SHP77 treated with DMSO at 0.1 percent for 48 hours (cell line): ENCODE results near the gene PCSK6.

Experiments
- DNase-seq: peaks from one replicate; lab custom pipeline; 2025; lab: John Stamatoyannopoulos, UW

Gene PCSK6

DNA sequence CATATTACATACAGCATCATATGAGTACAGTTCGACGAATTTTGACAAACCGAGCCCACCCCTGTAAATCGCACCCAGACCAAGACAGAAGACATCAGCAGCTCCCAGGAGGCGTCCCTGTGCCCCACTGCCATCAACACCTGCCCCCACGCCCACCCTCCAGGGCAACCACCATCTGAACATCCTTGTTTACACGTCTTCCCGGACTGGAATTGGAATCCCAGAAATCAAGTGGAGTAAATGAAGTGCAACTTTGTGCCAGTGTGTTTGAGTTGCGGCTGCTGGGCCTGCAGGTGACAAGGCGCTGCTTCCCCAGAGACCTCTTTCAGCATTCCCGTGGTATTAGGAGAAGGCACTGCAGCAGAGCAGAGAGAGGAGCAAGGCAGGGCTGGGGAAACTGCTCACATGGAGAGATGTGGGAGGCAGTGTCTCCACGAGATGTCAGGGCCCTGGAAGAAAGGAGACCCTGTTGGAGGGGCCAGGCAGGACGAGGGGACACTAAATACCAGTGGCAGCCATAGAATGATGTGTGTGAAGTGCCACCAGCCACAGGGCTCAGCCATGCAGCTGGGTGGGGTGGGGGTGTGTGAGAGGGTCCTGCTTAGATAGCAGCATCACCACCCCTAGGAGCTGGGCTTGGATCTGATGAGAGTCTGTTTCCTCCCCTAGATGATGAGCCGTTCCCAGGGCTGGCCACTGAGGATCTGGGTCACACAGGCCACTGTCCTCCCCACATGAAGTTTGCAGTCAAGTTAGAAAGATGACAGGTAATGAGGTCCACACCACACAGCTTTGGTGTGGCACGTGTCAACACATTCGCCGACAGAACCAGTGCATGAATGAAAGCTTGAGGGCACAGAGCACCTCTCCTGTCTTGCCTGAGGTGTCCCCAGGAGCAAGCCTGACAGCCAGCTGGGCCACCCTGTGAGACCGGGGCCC lies 33.4 kb upstream of the PCSK6 start:
- no peak for DNase-seq

DNA sequence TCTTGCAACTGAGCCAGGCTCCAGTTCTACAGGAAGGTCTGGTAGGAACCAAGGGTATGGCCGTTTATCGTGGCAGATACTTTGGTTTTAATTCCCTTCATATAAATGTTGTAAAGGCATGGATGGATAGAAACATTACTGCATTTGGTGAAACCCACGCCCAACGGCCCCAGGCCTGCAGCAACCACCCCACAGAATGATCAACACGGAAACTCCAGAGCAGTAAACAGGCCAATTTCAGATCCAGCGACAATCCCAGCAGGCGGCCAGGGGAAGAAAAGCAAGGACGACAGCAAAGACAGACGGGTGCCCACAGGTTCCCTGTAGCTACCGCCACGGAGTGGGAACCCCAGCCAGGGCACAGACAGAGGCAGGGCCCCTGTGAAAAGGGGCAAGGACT lies 32.6 kb upstream of the PCSK6 start:
- DNase-seq: no peak

DNA sequence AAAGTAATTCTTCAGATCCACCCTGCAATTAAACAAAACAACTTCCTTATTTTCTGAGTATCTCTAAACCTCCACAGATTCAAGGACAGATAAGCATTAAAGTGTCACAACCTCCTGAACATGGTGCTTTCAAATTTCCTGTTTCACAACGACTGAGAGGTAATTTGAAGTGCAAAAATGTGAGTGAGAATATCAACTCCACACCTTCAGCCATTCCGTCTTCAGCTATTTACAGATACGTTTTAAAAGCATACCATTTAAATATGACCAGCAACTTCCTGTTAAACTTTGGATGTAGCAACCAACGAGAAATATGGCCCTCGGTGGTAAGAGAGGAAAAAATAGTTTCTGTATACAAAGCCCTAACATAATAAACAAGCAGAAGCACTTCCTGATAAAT lies 32.1 kb upstream of the PCSK6 start:
- DNase-seq: no peak

DNA sequence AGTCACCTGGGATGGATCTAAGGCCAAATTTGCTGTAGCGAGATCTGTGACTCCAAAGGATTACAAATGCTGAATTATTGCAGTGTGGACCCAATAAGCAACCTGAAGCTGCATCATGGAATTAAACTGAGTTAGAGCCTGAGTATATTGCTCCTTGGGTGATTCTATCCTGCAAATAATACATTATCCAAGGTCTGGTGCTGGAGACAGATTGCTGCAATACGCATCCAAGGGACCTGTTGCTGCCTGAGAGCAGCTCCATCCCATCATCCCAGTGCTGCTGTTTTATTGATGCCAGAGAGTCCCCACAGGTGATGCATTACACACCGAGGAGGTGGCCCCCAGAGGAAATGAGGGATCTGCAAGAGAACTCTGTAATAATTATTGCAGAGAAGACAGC lies 31.6 kb upstream of the PCSK6 start:
- DNase-seq: no peak

- no peak for DNase-seq
Measured at GRCh38 chr15:101520395-101520794, 30.9 kb upstream of the PCSK6 start.

DNA sequence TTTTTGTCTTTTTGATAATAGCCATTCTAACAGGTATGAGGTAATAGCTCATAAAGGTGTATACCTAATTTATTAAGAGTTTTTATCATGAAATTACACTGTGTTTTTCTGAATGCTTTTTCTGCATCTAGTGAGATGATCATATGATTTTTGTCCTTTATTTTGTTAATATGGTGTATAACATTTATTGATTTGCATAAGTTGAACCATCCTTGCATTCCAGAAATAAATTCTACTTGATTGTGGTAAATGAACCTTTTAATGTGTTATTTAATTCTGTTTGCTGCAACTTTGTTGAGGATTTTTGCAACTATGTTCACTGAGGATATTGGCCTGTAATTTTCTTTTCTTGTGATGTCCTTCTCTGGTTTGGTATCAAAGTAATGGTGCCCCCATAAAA lies 28.0 kb upstream of the PCSK6 start:
- no peak for DNase-seq

DNA sequence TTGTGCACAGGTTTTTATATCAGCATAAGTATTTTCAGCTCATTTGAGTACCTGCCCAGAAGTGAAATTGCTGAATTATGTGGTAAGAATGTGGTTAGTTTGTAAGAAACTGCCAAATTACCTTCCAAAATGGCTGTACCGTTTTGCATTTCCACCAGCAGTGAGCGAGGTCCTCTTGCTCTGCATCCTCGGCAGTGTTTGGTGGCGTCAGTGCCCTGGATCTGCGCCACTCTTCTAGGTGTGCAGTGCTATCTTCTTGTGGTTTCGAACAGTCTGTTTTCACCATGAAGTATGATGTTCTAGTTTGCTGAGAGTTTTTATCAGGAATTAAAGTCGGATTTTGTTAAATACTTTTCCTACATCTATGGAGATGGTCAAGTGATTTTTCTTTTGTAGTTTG lies 24.8 kb upstream of the PCSK6 start:
- no peak for DNase-seq

- DNase-seq: no peak
Measured at GRCh38 chr15:101511717-101512116, 22.2 kb upstream of the PCSK6 start.

- DNase-seq: no peak
Measured at GRCh38 chr15:101510212-101511197, 21.0 kb upstream of the PCSK6 start.

- DNase-seq: no peak
Measured at GRCh38 chr15:101509279-101509678, 19.8 kb upstream of the PCSK6 start.

- DNase-seq: no peak
Measured at GRCh38 chr15:101506491-101506890, 17.0 kb upstream of the PCSK6 start.

GRCh38 chr15:101505610-101506337 lies 16.3 kb upstream of the PCSK6 start:
- no peak for DNase-seq

DNA sequence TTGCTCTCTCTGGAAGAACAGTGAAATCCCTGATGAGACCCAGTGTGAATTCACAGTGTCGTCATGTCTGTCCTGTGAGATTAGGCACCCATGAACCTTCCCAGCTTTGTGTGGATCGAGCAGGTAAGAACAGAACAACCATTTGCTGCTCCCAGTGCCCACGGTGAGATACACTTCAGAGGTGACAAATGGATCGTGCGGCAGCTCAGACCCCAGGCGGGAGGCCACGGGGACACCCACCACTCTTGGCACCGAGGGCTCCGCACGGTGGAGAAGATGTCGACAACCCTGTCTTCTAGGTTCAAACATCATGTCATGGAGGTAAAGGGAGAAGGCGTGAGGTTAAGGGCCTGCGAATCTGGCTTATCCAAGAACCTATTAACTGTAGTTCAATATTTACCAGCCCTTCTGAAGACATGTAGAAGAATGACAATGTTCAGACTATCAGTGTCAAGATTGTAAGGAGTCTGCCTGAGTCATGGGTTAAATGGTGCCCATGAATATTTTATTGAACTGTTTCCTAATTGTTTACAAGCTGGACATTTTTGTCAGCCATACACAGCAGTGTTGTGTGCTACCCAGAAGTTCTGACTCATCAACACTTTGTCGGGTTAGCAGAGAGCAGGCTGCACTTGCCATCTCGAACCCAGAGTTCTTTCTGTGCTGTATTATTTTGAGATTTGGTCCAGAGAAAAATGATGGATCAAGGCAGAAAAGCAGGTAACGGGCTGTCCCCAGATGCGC lies 15.5 kb upstream of the PCSK6 start:
- no peak for DNase-seq

- no peak for DNase-seq
Measured at GRCh38 chr15:101504373-101504772, 14.9 kb upstream of the PCSK6 start.

- no peak for DNase-seq
Measured at GRCh38 chr15:101503296-101503599, 13.7 kb upstream of the PCSK6 start.

DNA sequence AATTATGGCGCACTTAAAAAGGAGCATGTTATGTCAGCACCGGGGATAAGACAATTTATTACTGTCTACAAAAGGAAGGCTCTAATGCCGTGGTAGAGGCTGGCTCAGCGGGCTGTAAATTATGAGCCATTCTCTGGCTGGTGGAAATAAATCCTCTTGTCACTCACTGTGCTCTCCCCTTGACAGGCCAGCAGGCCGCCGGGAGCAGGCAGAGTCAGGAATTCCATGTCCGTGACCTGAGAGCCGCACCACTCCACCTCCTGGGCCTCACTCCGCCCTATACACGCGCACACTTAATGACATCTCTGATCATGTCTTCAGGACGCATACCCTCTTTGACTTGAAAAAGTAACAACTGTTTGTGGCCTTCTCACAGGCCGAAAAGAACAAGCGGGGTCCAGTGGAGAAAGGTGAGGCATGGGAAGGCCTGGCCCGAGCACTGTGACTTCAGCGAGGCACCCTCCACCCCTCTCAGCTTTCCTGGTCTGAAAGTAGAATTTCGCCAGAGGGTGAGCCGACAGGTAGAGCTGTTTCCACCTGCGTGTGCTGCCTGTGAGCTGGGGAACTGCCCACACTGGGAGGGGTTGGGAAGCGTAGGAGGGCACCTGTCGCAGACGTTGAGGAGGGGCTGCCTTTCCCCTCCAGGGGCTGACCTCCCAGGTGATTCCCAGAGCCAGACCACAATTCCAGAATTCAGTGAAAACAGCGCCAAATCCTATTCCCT lies 13.2 kb upstream of the PCSK6 start:
- no peak for DNase-seq

- no peak for DNase-seq
Measured at GRCh38 chr15:101501703-101502373, 12.3 kb upstream of the PCSK6 start.

GRCh38 chr15:101500865-101501551 lies 11.5 kb upstream of the PCSK6 start:
- DNase-seq: no peak

DNA sequence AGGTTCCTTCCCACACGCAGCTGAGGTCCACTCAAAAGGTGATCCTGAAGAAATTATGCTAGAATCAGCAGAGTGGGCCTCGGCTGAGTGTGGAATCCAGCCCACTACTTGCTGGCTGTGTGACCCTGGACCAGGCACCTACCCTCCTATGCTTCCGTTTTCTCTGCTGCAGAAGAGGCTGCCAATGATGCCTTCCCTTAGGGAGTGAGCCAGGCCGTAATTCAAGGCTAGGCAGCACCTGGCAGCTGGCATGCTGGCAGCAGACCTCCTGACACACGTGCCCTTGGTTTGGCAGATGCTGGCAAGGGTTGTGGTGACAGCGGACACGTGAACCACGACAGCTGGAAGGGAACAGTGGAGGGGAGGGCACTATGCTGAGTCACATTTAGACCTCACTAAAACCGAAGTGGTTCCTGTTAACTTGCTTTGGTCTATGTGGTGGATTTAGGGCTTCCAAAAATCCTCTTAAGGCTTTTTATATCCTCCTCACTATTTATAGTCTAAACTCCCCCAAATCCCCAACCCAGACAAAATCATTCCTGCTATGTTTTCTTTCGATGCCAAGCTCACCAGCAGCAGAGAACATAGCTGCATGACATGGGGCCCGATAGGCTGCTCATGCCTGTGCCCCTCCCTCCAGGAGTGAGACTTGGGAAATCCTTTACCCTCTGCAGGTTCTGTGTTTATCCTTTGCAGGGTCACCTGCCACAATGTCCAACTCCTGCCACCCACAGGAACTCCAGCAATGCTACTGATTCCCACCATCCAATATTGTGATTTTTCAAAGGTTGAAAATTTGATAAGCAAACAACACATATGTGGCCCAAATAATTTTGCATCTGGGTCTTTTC lies 10.6 kb upstream of the PCSK6 start:
- peak; percentile 6 for DNase-seq
